HG03558 (cell line): ENCODE measurements around the gene USP10.

ENCODE experiments used
- ATAC-seq: cut with Tn5 transposase; IDR thresholded peaks from one replicate; pipeline ENCODE4 v1.9.1; 2021; ENCODE audit warnings: moderate number of reproducible peaks; ENCODE audit not compliant: unreplicated experiment; ENCODE audit errors: extremely low read depth

Gene USP10

GRCh38 chr16:84794626-84795025, 94.8 kb downstream of the USP10 start:
- no peak for ATAC-seq

GRCh38 chr16:84795329-84796053, 95.7 kb downstream of the USP10 start:
- no peak for ATAC-seq

- ATAC-seq: no peak
Observed at GRCh38 chr16:84800158-84800978, 100.6 kb downstream of the USP10 start.

GRCh38 chr16:84803146-84803545, 103.3 kb downstream of the USP10 start:
- ATAC-seq: no peak

- ATAC-seq: no peak
Observed at GRCh38 chr16:84804326-84804725, 104.5 kb downstream of the USP10 start.

GRCh38 chr16:84806256-84806889, 106.6 kb downstream of the USP10 start:
- ATAC-seq: no peak

- ATAC-seq: no peak
Observed at GRCh38 chr16:84806890-84807258, 107.1 kb downstream of the USP10 start.

GRCh38 chr16:84807776-84808175, 108.0 kb downstream of the USP10 start:
- ATAC-seq: no peak

GRCh38 chr16:84808826-84809225, 109.0 kb downstream of the USP10 start:
- ATAC-seq: no peak

- ATAC-seq: no peak
Observed at GRCh38 chr16:84810518-84811273, 110.9 kb downstream of the USP10 start.

GRCh38 chr16:84811529-84811928, 111.7 kb downstream of the USP10 start:
- no peak for ATAC-seq

GRCh38 chr16:84813141-84813934, 113.5 kb downstream of the USP10 start:
- ATAC-seq: no peak

GRCh38 chr16:84815462-84815861, 115.7 kb downstream of the USP10 start:
- ATAC-seq: no peak

- no peak for ATAC-seq
Observed at GRCh38 chr16:84816023-84816422, 116.2 kb downstream of the USP10 start.

- ATAC-seq: no peak
Observed at GRCh38 chr16:84816485-84816884, 116.7 kb downstream of the USP10 start.

- ATAC-seq: no peak
Observed at GRCh38 chr16:84817206-84817605, 117.4 kb downstream of the USP10 start.

GRCh38 chr16:84817613-84818012, 117.8 kb downstream of the USP10 start:
- ATAC-seq: no peak

- no peak for ATAC-seq
Observed at GRCh38 chr16:84818133-84818532, 118.3 kb downstream of the USP10 start.

- no peak for ATAC-seq
Observed at GRCh38 chr16:84818989-84819643, 119.3 kb downstream of the USP10 start.
